ENCODE data around the gene B4GALNT2.

GRCh38 chr17:49086316-49086605, 46.3 kb upstream of the B4GALNT2 start:
- TF ChIP-seq CTCF (IDR thresholded peaks at IDR 0.05) (no peak), POLR2A (IDR thresholded peaks at IDR 0.05) (no peak)
